LNCAP (cell line): Measurements from ENCODE around the gene NFKBIL1.

Experiments
- TF ChIP-seq, protein P1 (sequence below): fragments of 450-650 bp; IDR thresholded peaks from 2 replicates; pipeline ENCODE4 v1.5.1; 2017; ENCODE audit warnings: mild to moderate bottlenecking

Gene NFKBIL1

DNA sequence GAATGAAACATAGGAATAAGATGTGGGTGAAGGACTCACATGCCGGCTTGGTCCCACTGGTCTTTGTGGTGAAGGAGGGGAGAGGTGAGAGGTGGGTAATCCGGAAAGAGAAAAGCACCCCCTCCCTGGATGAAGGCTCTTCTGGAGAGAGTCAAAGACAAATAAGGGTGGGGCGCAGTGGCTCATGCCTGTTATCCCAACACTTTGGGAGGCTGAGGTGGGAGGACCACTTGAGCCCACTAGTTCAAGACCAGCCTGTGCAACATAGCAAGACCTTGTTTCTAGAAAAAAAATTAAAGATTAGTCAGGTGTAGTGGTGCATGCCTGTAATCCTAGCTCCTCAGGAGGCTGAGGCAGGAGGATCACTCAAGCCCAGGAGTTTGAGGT is 31.7 kb downstream of the NFKBIL1 start:
- TF ChIP-seq, protein P1, sequence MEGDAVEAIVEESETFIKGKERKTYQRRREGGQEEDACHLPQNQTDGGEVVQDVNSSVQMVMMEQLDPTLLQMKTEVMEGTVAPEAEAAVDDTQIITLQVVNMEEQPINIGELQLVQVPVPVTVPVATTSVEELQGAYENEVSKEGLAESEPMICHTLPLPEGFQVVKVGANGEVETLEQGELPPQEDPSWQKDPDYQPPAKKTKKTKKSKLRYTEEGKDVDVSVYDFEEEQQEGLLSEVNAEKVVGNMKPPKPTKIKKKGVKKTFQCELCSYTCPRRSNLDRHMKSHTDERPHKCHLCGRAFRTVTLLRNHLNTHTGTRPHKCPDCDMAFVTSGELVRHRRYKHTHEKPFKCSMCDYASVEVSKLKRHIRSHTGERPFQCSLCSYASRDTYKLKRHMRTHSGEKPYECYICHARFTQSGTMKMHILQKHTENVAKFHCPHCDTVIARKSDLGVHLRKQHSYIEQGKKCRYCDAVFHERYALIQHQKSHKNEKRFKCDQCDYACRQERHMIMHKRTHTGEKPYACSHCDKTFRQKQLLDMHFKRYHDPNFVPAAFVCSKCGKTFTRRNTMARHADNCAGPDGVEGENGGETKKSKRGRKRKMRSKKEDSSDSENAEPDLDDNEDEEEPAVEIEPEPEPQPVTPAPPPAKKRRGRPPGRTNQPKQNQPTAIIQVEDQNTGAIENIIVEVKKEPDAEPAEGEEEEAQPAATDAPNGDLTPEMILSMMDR, result no peak

DNA sequence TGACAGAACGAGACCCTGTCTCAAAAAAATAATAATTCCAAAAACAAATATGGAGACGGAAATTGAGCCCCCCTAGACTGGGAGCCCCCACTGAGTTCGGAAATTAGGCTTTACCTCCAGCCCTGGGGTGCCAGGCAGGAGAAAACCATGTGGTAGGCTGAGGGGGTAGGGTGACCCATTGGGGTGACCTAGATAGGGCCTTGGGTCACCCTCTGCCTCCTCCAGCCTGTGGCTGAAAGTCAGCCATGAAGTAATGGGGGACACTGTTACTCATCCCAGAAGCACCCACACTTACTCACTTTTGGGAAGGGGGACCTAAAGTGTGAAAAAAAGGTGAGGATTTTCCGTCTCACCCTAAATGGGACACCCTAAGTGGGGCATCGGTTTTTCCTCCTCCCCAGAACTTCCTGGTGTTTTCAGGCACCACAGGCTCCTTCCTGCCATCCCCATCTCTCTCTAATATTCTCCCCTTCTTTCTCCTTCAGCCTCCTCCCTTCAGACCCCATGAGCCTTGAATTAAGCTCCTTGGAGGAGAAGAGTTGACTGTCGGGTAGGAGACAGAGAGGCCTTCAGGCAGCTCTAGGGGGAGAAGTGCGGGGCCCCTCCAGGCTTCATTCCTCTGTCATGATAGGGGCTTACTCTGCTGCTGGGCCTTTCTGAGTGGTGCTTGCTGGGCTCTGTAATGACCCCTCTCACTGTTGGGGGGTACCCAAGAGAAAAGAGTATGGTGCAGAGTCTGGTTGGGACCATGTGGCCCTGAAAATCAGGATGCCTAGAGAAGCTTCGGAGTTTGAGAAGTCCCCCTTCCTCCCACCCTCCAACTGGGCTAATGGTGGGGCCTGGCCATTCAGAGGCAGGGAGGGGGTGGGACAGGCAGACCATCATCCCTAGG is 32.4 kb downstream of the NFKBIL1 start:
- TF ChIP-seq, protein P1, result no peak

GRCh38 chr6:31580438-31580740 is 33.0 kb downstream of the NFKBIL1 start:
- TF ChIP-seq, protein P1, result no peak

GRCh38 chr6:31580807-31581433 is 33.5 kb downstream of the NFKBIL1 start:
- TF ChIP-seq, protein P1, result peak; percentile 94

DNA sequence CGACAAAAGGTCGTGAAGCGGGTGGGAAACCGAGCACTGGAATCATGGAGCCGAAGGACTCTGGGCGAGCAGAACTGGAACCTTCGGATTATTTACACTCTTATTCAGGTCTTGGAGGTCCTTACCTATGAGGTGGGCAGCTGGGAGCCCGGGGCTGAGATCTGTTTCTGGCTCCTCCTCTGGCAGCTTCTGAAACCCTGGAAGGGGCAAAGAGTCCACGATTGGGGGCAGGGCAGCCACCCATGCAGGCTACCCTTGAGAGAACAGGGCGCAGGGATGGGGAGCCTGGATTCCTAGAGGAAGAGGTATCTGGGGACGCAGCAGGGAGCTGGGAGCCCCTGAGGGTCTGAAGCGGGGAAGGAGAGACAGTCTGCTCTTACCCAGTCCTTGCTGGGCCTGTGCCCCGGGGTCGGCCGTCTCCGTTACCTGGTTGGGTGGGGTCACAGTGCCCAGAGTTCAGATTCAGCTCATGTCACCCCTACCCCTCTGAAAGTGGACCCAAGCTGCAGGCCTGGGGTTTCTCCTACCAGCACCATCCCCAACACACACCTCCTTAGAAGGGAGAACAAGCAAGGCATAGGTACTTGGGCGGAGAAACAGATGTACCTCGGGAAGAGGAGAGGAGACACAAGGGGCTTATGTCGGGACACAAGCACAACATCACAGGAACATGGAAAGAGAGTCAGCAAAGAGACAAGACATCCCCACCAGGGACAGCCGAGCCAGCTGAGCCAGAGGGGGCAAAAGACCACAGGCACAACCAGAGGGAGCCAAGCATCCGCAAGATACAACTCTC is 34.2 kb downstream of the NFKBIL1 start:
- TF ChIP-seq, protein P1, result no peak

DNA sequence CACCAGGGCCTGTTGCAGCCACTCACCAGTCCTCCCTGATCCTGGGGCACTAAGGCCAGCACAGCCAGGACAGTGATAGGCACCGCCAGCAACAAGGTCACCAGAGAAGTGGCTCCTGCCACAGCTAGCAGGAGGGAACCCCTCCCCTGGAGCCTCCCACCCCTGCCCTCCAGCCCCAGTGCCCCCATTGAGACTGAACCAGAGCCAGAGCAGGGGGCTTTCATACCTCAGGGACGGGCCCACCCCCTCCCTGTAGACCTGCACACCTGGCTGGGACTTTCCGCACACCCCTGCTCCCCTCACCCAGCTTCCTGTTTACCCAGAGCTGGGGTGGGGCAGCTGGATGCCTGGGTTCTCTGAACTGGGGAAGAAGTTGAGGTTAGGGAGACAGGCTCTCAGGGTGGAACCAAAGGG is 34.8 kb downstream of the NFKBIL1 start, which contains the start of gene LTB:
LTB (minus strand) TSS at position 195 of the 414 bp plus-strand sequence; CDS start at position 188, 7 bp downstream.
- TF ChIP-seq, protein P1, result no peak

- TF ChIP-seq, protein P1, result peak; percentile 31; the same call in 1 of the 2 replicates
These were observed 38.1 kb downstream of the NFKBIL1 start for GRCh38 chr6:31585491-31585890.
